CD4-positive, alpha-beta T cell (primary cell): ENCODE results near the gene BABAM2. TPM values are rescaled to one million over a fixed set of nuclear protein-coding genes. Genes with fewer than 3 reads are reported as not detected.

Source experiments
- ATAC-seq: fragments of 200-7000 bp; cut with Tn5 transposase; one replicate; pipeline ENCODE4 v1.10.0; 2022; ENCODE audit warnings: mild to moderate bottlenecking; ENCODE audit not compliant: poor library complexity
- CTCF ChIA-PET: fragments of 350-600 bp; sonication (Branson Sonifier 250); formaldehyde crosslinking; loops from one replicate; lab custom pipeline; 2021; ENCODE audit warnings: antibody characterized with exemption, inconsistent platforms; lab: Charles Lee
- POLR2A ChIA-PET: fragments of 350-600 bp; sonication (Branson Sonifier 250); formaldehyde crosslinking; loops from one replicate; lab custom pipeline; 2021; ENCODE audit warnings: antibody characterized with exemption, inconsistent platforms; lab: Charles Lee
- DNase-seq, 14 experiments: peaks; one replicate each; pipeline ENCODE4 v3.0.0-alpha.2; 2013 to 2020; ENCODE audit warnings: mixed read lengths in 2 of 14
- H3K27ac ChIP-seq, 2 donors: one replicate each; pipeline versions ENCODE4 v1.5.1 to v1.7.0; 2013; ENCODE audit warnings: low read length in 2 of 2, low read depth in 1 of 2, mild to moderate bottlenecking in 1 of 2
- H3K27me3 ChIP-seq, 2 experiments: 1 replicate in 1 of 2; 2 replicates in 1 of 2; pipeline versions ENCODE4 v1.6.1 to v1.7.0; 2013; ENCODE audit warnings: low read length in 2 of 2, control low read depth in 1 of 2, mild to moderate bottlenecking in 1 of 2, moderate library complexity in 1 of 2; ENCODE audit not compliant: insufficient read depth in 2 of 2, control insufficient read depth in 1 of 2
- H3K36me3 ChIP-seq: one replicate; pipeline ENCODE4 v1.6.1; 2013; ENCODE audit warnings: low read length, control low read depth; ENCODE audit not compliant: insufficient read depth
- H3K4me1 ChIP-seq: one replicate; pipeline ENCODE4 v1.6.1; 2013; ENCODE audit warnings: low read length, control low read depth; ENCODE audit not compliant: insufficient read depth
- H3K4me3 ChIP-seq: one replicate; pipeline ENCODE4 v1.5.1; 2013; ENCODE audit warnings: mild to moderate bottlenecking, low read length, moderate library complexity
- H3K9me3 ChIP-seq, 2 experiments: 1 replicate in 1 of 2; 2 replicates in 1 of 2; pipeline versions ENCODE4 v1.6.1 to v1.7.0; 2013; ENCODE audit warnings: low read length in 2 of 2, mild to moderate bottlenecking in 2 of 2, control low read depth in 1 of 2, moderate library complexity in 1 of 2; ENCODE audit not compliant: control insufficient read depth in 1 of 2, insufficient read depth in 1 of 2
- H3K27ac Mint-ChIP-seq: one replicate; pipeline ENCODE4 v1.8.0; 2020; ENCODE audit warnings: mixed read lengths
- H3K27me3 Mint-ChIP-seq: one replicate; pipeline ENCODE4 v1.8.0; 2021; ENCODE audit warnings: mixed read lengths
- H3K36me3 Mint-ChIP-seq: one replicate; pipeline ENCODE4 v1.8.0; 2021; ENCODE audit warnings: low read depth, mixed read lengths
- H3K4me1 Mint-ChIP-seq: one replicate; pipeline ENCODE4 v1.8.0; 2021; ENCODE audit warnings: low read depth, mixed read lengths
- H3K4me3 Mint-ChIP-seq: one replicate; pipeline ENCODE4 v1.8.0; 2020; ENCODE audit warnings: mild to moderate bottlenecking, mixed read lengths
- H3K9me3 Mint-ChIP-seq: one replicate; pipeline ENCODE4 v1.8.0; 2020; ENCODE audit warnings: mixed read lengths
- intact Hi-C, 2 experiments: fragments of 100-400 bp; cut with DNase I in 1 of 2; cut with micrococcal nuclease in 1 of 2; formaldehyde crosslinking; loops; one replicate each; pipeline versions ENCODE4 v1.15.1 to v1.9.0; 2023 to 2025; cut with DNase I, micrococcal nuclease
- total RNA-seq, 174 experiments: library from RNA in 2 of 174; stranded (reverse) in 2 of 174; gene quantifications; one replicate each; pipeline ENCODE4 v1.2.3 and lab custom pipeline; 2021 to 2026
- TF ChIP-seq, protein P1 (sequence below): fragments of 200-600 bp; IDR thresholded peaks from one replicate; pipeline ENCODE4 v1.8.0; 2022; ENCODE audit warnings: antibody characterized with exemption, mild to moderate bottlenecking

The BABAM2 gene
- total RNA-seq, 2 experiments from 2014 or later: 29.2 to 32.8 TPM

DNA sequence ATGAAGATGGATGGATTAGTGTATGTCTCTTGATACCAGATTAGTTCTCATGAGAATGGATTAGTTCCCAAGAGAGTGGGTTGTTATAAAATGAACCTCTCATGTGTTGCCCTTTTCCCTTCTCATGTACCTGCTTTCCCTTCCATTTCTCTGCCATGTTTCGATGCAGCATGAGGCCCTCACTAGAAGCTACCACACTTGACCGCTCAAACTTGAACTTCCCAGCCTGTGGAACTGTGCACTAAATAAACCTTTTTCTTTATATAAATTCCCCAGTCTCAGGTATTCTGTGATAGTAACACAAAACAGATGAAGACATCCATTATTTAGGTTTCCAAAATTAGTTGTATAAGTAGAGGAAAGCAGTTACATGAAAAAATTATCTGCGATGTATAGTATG lies 73.5 kb downstream of the BABAM2 start:
- H3K27ac ChIP-seq: no peak overlapping the region
- Mint-ChIP-seq H3K4me3 (no peak overlapping the region), H3K27me3 (no peaks in the 10 kb centered on the region), H3K36me3 (peaks cover 22% of the 10 kb centered on the region), H3K4me1 (peaks cover 59% of the 10 kb centered on the region), H3K27ac (no peak overlapping the region), H3K9me3 (peaks cover 12% of the 10 kb centered on the region)
- H3K4me3 ChIP-seq: no peak overlapping the region
- H3K36me3 ChIP-seq: no peaks in the 10 kb centered on the region
- H3K9me3 ChIP-seq: peaks cover 6 to 9% of the 10 kb centered on the region in 2 experiments
- ChIA-PET CTCF (no interaction called here), POLR2A (no interaction called here)
- DNase-seq (no peak), ATAC-seq (no peak)
- TF ChIP-seq, protein P1, sequence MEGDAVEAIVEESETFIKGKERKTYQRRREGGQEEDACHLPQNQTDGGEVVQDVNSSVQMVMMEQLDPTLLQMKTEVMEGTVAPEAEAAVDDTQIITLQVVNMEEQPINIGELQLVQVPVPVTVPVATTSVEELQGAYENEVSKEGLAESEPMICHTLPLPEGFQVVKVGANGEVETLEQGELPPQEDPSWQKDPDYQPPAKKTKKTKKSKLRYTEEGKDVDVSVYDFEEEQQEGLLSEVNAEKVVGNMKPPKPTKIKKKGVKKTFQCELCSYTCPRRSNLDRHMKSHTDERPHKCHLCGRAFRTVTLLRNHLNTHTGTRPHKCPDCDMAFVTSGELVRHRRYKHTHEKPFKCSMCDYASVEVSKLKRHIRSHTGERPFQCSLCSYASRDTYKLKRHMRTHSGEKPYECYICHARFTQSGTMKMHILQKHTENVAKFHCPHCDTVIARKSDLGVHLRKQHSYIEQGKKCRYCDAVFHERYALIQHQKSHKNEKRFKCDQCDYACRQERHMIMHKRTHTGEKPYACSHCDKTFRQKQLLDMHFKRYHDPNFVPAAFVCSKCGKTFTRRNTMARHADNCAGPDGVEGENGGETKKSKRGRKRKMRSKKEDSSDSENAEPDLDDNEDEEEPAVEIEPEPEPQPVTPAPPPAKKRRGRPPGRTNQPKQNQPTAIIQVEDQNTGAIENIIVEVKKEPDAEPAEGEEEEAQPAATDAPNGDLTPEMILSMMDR: no peak
- no peaks in the 10 kb centered on the region for H3K27me3 ChIP-seq
- intact Hi-C loops: no loop called here
- H3K4me1 ChIP-seq: peaks cover 14% of the 10 kb centered on the region

DNA sequence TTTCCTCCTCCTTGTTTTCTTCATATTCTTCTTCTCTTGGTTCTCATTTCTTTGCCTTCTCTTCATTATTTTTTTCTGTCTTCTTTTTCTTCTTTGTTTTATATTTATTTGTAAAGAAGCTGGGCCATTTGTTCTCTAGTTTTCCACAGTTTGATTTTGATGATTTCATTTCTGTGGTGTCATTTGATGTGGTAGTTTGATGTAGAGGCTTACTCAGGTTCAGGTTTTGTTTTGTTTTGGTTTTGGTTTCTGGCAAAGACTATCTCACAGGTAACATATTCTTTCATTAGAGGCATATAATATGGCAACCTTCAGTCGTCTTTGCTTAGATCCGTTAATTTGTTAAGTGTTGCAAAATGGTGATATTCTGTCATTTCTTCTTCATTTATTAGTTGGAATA lies 75.3 kb downstream of the BABAM2 start:
- Histone ChIP-seq H3K9me3 (peaks cover 6 to 9% of the 10 kb centered on the region in 2 experiments), H3K4me3 (no peak overlapping the region), H3K27ac (peak overlapping the region in 1 of 2 donors; percentile 33), H3K36me3 (no peaks in the 10 kb centered on the region), H3K4me1 (peaks cover 6% of the 10 kb centered on the region), H3K27me3 (no peaks in the 10 kb centered on the region)
- Mint-ChIP-seq H3K4me1 (peaks cover 50% of the 10 kb centered on the region), H3K27me3 (no peaks in the 10 kb centered on the region), H3K9me3 (peaks cover 14% of the 10 kb centered on the region), H3K27ac (peak overlapping the region; percentile 65), H3K4me3 (peak overlapping the region; percentile 7), H3K36me3 (peaks cover 37% of the 10 kb centered on the region)
- POLR2A ChIA-PET: interaction anchor here (0.5 to 1.2 kb wide), 4 partner anchors 8 to 564 kb away, joined by 3 to 4 read pairs (median 4); no protein-coding TSS in a partner anchor
- ATAC-seq (peak; percentile 98), DNase-seq (peak in 3 of 14 experiments; percentile 75 to 88 (median 77))
- CTCF ChIA-PET: interaction anchor here (0.5 kb wide), 1 partner anchor 174 kb away, joined by 3 read pairs; no protein-coding TSS in a partner anchor
- TF ChIP-seq, protein P1: no peak
- intact Hi-C loops: loop anchor here in 1 of 2 experiments (5.0 kb wide), 1 partner anchor 74 kb away; the partner anchor contains the start of genes BABAM2 and RBKS

DNA sequence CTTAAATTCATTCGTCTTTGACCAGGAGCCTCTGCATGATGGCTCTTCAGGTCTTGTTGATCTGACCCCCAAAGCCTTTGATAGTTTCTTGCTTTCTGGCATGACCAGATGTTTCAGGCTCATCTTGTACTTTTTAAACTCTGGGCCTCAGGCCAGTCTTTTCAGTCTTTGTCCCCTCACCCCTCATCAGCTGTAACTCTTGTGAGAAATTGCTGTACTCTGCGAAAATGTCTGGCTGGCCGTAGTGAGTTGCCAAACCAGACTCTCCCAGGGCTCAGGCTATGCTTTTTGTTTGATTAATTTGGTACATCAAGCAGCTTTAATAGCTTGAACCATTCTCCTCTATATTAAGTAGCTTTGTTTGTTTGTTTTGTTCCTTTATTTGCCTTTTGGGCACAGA lies 75.9 kb downstream of the BABAM2 start:
- DNase-seq: no peak
- no peaks in the 10 kb centered on the region for H3K27me3 Mint-ChIP-seq
- peaks cover 14% of the 10 kb centered on the region for H3K9me3 Mint-ChIP-seq
- H3K27ac ChIP-seq: no peak overlapping the region
- no peaks in the 10 kb centered on the region for H3K36me3 ChIP-seq
- H3K27ac Mint-ChIP-seq: peak overlapping the region; percentile 65
- peaks cover 46% of the 10 kb centered on the region for H3K4me1 Mint-ChIP-seq
- TF ChIP-seq, protein P1: no peak
- peaks cover 37% of the 10 kb centered on the region for H3K36me3 Mint-ChIP-seq
- no peak for ATAC-seq
- no peaks in the 10 kb centered on the region for H3K27me3 ChIP-seq
- peaks cover 6 to 9% of the 10 kb centered on the region in 2 experiments for H3K9me3 ChIP-seq
- peaks cover 5% of the 10 kb centered on the region for H3K4me1 ChIP-seq
- H3K4me3 ChIP-seq: no peak overlapping the region
- intact Hi-C loops: loop anchor here in 1 of 2 experiments (5.0 kb wide), 1 partner anchor 74 kb away; the partner anchor contains the start of genes BABAM2 and RBKS
- no peak overlapping the region for H3K4me3 Mint-ChIP-seq
- CTCF ChIA-PET: no interaction called here
- POLR2A ChIA-PET: interaction anchor here (1.2 kb wide), 1 partner anchor 15 kb away, joined by 4 read pairs; no protein-coding TSS in a partner anchor
